GM18867 (cell line): ENCODE measurements around the gene SRRM2.

Source experiments
- ATAC-seq: cut with Tn5 transposase; IDR thresholded peaks from one replicate; pipeline ENCODE4 v1.9.1; 2021; ENCODE audit warnings: mild to moderate bottlenecking, moderate library complexity; ENCODE audit not compliant: unreplicated experiment

SRRM2 gene

DNA sequence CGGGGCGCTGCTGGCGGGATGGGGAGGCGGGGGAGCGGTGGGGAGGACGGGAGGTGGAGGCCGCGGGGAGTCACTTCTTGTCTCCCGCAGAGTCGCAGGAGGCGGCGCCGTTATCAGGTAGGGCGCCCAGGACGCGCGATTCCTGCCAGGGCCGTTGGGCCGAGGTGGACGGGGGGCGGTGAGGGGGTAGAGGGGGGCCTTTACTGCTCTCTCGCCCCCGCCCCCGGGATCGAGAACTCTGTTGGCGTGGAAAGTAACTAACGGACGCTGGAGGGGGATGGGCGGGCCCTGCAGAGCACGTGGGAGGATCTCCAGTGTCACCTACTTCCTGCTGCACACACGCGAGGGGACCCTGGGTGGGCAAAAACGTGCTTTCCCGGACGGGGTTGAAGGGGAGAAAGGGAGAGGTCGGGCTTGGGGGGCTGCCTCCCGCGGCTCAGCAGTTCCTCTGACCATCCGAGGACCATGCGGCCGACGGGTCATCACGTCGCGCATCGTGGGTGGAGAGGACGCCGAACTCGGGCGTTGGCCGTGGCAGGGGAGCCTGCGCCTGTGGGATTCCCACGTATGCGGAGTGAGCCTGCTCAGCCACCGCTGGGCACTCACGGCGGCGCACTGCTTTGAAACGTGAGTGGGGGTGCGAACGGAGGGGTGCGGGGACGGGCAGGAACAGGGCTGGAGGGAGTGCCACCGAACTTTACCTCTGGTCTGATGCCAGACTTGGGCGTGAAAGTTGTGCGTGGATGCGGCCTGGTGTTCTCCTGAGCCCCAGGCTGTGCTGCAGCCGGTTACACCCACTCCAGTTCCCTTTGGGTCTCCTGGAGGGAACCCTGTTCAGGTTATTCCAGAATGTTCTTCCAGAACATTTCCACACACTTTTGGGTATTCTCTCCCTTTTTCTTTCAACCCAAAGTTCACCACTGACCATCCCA lies 65.2 kb downstream of the SRRM2 start:
- no peak for ATAC-seq

DNA sequence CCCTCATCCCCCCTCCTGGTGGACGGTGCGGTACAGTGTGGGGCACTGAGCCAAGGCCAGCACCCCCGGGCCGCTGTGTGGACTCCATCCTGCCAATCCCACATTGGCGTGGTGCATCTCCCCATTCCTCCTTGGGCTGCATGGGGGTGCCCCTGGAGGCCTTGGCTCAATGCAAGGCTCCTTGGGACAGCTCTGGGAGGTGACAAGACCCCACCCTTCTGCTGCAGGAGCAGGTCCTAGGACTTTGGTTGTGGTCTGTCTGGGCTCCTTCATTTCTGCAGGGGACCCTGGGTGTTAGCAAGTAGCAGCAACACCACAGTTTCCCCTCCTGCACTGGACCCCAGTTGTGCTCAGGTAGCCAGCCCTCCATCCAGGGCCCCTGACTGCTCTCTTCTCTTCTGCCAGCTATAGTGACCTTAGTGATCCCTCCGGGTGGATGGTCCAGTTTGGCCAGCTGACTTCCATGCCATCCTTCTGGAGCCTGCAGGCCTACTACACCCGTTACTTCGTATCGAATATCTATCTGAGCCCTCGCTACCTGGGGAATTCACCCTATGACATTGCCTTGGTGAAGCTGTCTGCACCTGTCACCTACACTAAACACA lies 65.9 kb downstream of the SRRM2 start:
- ATAC-seq: no peak

DNA sequence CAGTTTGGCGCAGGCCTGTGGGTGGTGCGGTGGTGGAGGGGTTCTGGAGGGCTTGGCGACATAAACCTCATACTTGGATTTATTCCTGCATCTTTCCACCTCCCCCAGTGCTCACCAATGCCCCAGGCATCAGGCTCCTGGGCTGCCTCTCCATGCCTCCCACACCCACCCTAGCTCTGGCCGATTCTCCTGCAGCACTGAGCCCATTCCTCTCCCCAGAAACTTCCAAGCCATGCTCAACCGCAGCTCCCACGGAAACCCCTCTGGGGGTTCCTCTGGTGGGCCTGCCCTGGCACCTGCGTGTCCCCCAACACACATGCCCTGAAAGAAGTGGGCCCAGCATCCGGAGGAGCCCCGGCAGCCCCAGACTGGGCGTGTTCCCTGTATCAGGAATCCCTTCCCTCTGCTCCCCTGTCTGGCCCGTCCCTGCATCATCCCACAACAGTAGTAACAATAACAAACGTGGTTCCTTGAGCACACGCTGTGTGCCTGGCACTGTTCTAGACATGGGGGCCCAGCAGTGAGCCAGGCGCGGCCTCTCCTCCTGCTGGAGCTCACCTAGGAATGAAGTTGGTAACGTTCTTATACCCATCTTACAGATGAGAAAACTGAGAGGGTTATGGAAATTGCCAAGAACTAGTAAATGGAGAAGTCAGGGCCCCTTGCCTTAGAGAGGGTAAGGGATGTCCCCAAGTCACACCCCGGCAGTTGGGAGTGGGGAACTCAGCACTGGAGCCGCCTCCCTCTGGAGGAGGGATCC lies 66.9 kb downstream of the SRRM2 start:
- ATAC-seq: no peak

DNA sequence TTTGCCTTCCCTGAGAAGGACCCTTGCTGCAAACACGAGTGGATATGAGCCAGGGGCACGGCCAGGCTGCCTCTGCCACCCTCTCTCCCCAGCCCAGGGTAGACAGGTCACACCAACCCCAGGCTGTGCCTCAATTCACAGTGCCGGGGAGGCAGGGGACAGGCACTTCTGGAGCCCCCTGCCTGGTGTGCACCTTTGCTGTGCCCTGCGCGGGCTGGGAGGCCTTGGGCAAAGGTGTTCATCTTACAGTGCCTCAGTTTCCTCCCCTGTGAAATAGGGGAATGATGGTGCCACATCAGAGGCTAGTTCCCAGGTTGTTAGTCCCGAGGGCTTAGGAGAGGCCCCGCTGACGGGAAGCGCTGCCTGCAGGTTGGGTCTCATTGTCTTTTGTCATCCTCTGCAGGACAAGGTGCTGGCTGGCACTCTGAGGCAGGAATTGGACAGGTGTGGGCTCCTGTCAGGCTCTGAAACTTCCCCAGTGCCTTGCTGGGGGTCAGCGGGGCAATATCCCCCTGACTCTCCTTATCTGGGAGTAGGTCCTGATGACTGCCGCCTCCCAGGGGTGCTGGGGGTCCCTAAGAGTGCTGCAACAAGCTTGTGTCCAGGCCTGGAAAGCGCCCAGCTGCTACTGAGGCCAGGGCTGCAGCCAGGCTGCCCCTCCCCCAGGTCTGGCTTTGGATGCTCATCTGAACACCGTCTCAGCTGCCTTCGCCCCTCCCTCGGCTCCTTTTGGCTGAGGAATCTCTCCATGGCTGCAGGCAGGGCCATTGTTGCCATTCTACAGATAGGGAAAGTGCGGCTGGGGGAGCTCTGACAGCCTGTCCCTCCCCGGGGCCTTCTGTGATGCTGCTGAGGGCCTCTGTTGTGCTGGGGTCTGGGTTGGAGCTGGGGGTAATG lies 67.7 kb downstream of the SRRM2 start:
- no peak for ATAC-seq
